ENCODE measurements around the gene GGT5.

The GGT5 gene

GRCh38 chr22:24177456-24177855 lies 67.4 kb downstream of the GGT5 start:
- TF ChIP-seq FOXP2 (optimal IDR thresholded peaks at IDR 0.05; ENCODE audit: borderline replicate concordance, extremely low read depth, extremely low read length, insufficient read depth) = no peak
- TF ChIP-seq, protein P1, sequence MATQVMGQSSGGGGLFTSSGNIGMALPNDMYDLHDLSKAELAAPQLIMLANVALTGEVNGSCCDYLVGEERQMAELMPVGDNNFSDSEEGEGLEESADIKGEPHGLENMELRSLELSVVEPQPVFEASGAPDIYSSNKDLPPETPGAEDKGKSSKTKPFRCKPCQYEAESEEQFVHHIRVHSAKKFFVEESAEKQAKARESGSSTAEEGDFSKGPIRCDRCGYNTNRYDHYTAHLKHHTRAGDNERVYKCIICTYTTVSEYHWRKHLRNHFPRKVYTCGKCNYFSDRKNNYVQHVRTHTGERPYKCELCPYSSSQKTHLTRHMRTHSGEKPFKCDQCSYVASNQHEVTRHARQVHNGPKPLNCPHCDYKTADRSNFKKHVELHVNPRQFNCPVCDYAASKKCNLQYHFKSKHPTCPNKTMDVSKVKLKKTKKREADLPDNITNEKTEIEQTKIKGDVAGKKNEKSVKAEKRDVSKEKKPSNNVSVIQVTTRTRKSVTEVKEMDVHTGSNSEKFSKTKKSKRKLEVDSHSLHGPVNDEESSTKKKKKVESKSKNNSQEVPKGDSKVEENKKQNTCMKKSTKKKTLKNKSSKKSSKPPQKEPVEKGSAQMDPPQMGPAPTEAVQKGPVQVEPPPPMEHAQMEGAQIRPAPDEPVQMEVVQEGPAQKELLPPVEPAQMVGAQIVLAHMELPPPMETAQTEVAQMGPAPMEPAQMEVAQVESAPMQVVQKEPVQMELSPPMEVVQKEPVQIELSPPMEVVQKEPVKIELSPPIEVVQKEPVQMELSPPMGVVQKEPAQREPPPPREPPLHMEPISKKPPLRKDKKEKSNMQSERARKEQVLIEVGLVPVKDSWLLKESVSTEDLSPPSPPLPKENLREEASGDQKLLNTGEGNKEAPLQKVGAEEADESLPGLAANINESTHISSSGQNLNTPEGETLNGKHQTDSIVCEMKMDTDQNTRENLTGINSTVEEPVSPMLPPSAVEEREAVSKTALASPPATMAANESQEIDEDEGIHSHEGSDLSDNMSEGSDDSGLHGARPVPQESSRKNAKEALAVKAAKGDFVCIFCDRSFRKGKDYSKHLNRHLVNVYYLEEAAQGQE (IDR thresholded peaks at IDR 0.05; ENCODE audit: insufficient read depth in 1 of 2, low read depth in 2 of 2, low read length in 2 of 2) = no peak
- no peak for TF ChIP-seq TAF1 (IDR thresholded peaks at IDR 0.05; ENCODE audit: borderline replicate concordance, insufficient read depth, low read length)
- no peak for TF ChIP-seq POLR2AphosphoS5 (IDR thresholded peaks at IDR 0.05; ENCODE audit: low read depth, low read length)
- TF ChIP-seq SIN3A (IDR thresholded peaks at IDR 0.05; ENCODE audit: borderline replicate concordance, insufficient read depth, low read length) = no peak

DNA sequence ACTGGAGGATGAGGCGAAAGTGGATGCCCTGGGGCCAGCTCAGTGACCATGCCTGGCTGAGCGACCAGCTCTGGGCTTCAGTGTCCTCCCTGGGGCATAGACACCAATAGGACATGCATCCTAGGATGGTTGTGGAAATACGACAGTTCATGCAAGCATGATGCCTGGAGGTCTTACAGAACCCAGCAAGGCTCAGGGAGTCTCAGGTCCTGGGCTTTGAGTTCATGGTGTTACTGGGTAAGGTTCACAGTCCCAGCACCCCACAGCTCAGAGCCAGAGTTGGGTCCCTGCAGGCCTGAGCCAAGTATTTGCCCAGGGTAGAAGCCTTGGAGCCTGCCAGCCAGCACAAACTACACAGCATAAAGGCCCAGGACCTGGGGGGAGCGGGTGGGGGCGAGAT lies 67.8 kb downstream of the GGT5 start:
- TF ChIP-seq SIN3A (IDR thresholded peaks at IDR 0.05; ENCODE audit: borderline replicate concordance, insufficient read depth, low read length) = no peak
- no peak for TF ChIP-seq TAF1 (IDR thresholded peaks at IDR 0.05; ENCODE audit: borderline replicate concordance, insufficient read depth, low read length)
- TF ChIP-seq POLR2AphosphoS5 (IDR thresholded peaks at IDR 0.05; ENCODE audit: low read depth, low read length) = no peak

- TF ChIP-seq FOXP2 (optimal IDR thresholded peaks at IDR 0.05; ENCODE audit: borderline replicate concordance, extremely low read depth, extremely low read length, insufficient read depth) (no peak), SIN3A (IDR thresholded peaks at IDR 0.05; ENCODE audit: borderline replicate concordance, insufficient read depth, low read length) (no peak), TAF1 (IDR thresholded peaks at IDR 0.05; ENCODE audit: borderline replicate concordance, insufficient read depth, low read length) (no peak), POLR2AphosphoS5 (IDR thresholded peaks at IDR 0.05; ENCODE audit: low read depth, low read length) (no peak)
- TF ChIP-seq, protein P1 (IDR thresholded peaks at IDR 0.05; ENCODE audit: insufficient read depth in 1 of 2, low read depth in 2 of 2, low read length in 2 of 2) = no peak
These were observed 68.3 kb downstream of the GGT5 start for GRCh38 chr22:24176630-24177029.

DNA sequence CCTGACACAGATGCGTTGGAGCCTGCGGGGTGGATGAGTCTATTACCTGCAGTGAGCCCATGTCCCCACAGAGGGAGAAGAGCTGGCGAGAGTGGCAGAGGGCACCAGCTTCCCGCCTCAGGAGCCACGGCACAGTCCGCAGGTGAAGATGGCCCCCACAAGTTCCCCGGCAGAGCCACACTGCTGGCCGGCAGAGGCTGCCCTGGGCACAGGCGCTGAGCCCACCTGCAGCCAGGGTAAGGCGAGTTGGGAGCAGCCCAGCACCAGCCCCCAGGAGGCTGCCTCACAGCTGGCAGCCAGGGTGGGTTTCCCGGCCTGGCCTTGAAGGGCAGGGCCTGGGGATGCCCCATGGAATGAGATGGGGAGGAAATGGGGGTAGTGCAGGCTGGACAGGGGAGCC lies 68.8 kb downstream of the GGT5 start:
- TF ChIP-seq TAF1 (IDR thresholded peaks at IDR 0.05; ENCODE audit: borderline replicate concordance, insufficient read depth, low read length) = no peak
- TF ChIP-seq, protein P1 (IDR thresholded peaks at IDR 0.05; ENCODE audit: insufficient read depth in 1 of 2, low read depth in 2 of 2, low read length in 2 of 2) = no peak
- TF ChIP-seq FOXP2 (optimal IDR thresholded peaks at IDR 0.05; ENCODE audit: borderline replicate concordance, extremely low read depth, extremely low read length, insufficient read depth) = no peak

- TF ChIP-seq, protein P1 (IDR thresholded peaks at IDR 0.05; ENCODE audit: insufficient read depth in 1 of 2, low read depth in 2 of 2, low read length in 2 of 2) = no peak
- peak; percentile 85 for TF ChIP-seq FOXP2 (optimal IDR thresholded peaks at IDR 0.05; ENCODE audit: borderline replicate concordance, extremely low read depth, extremely low read length, insufficient read depth)
- TF ChIP-seq SIN3A (IDR thresholded peaks at IDR 0.05; ENCODE audit: borderline replicate concordance, insufficient read depth, low read length) = peak; percentile 20; the same call in 1 of the 2 replicates
- no peak for TF ChIP-seq TAF1 (IDR thresholded peaks at IDR 0.05; ENCODE audit: borderline replicate concordance, insufficient read depth, low read length)
These were observed 69.6 kb downstream of the GGT5 start for GRCh38 chr22:24175160-24175808.
